Measurements from ENCODE around the gene MYO10. TPM values are rescaled to one million over a fixed set of nuclear protein-coding genes. Genes with fewer than 3 reads are reported as not detected.

The MYO10 gene
- total and polyA plus RNA-seq, 2 of the 8 experiments (the other 6 are each of a cell fraction or from before 2014, with no cell fraction given), result 21.5 to 107 TPM

DNA sequence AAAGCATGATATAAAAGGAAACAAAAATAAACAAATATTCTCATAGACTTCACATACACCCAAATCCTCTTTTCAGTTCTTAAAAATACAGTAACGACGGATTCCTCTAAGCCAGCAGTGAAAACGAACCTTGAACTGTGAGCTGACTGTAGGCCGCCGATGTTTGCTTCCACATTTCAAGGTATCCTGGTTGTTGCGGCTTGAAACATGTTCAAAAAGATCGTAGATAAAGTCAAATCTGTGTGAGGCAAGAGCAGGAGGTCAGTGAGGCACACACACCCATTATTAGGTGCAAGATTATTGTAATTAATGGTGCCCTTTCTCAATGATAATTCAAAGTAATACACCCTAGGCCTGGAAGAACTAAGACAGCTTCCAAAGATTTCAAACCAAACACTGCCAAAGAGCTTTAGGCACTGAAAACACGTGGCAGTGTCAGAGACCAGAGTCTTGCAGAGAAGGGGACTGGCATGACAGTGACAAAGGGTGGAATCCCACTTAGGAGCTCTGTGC is 178.0 kb downstream of the MYO10 start:
- Histone ChIP-seq H2BK12ac (ENCODE audit: low read depth, low read length) (no peak overlapping the region), H3K4ac (replicated peaks; ENCODE audit: insufficient read length, low read depth, low read length) (no peak overlapping the region), H2BK5ac (ENCODE audit: low read depth, low read length) (peak overlapping the region; percentile 15; the same call in 1 of the 2 replicates), H2AFZ (ENCODE audit: low read length) (no peak overlapping the region), H3K79me2 (ENCODE audit: control insufficient read depth in 1 of 2, insufficient read depth in 2 of 2, low read length in 2 of 2) (no peaks in the 10 kb centered on the region), H3K18ac (ENCODE audit: extremely low read depth, low read length) (no peak overlapping the region), H4K8ac (ENCODE audit: extremely low read depth, insufficient read depth, low read length) (no peak overlapping the region), H2BK120ac (replicated peaks; ENCODE audit: low read depth, low read length) (no peak overlapping the region), H4K20me1 (replicated peaks in 1 of 2; ENCODE audit: control insufficient read depth in 1 of 2, insufficient read depth in 2 of 2, low read length in 2 of 2) (no peaks in the 10 kb centered on the region), H3K4me1 (replicated peaks in 1 of 4; ENCODE audit: control insufficient read depth in 3 of 4, insufficient read depth in 4 of 4, low read length in 3 of 4) (peaks cover 0 to 5% (median 1%) of the 10 kb centered on the region in 4 experiments; a peak in 2 of 7 replicates), H4K91ac (replicated peaks; ENCODE audit: insufficient read length, low read length) (no peak overlapping the region), H2BK15ac (ENCODE audit: low read length) (no peak overlapping the region), H3K27ac (ENCODE audit: low read depth, low read length) (no peak overlapping the region), H3K9me3 (ENCODE audit: insufficient read depth in 2 of 2, low read depth in 1 of 2, low read length in 1 of 2) (no peaks in the 10 kb centered on the region), H3K79me1 (ENCODE audit: low read depth, low read length) (no peaks in the 10 kb centered on the region), H3K4me2 (ENCODE audit: insufficient read depth in 1 of 2, low read depth in 2 of 2, low read length in 2 of 2) (no peak overlapping the region), H3K4me3 (ENCODE audit: extremely low read depth in 1 of 4, insufficient read depth in 2 of 4, low read depth in 3 of 4, low read length in 4 of 4) (no peak overlapping the region), H3K14ac (ENCODE audit: insufficient read length) (no peak overlapping the region), H3K27me3 (replicated peaks in 1 of 4; ENCODE audit: control insufficient read depth in 3 of 4, extremely low read depth in 1 of 4, insufficient read depth in 3 of 4, low read length in 3 of 4) (no peaks in the 10 kb centered on the region), H3K56ac (replicated peaks; ENCODE audit: insufficient read length, low read depth, low read length) (no peak overlapping the region), H3K23me2 (ENCODE audit: low read depth, low read length) (no peaks in the 10 kb centered on the region), H3K9ac (replicated peaks in 1 of 4; ENCODE audit: extremely low read depth in 1 of 4, low read depth in 3 of 4, low read length in 3 of 4) (no peak overlapping the region), H2BK20ac (ENCODE audit: low read length) (no peak overlapping the region), H4K5ac (ENCODE audit: insufficient read length, low read depth, low read length) (no peak overlapping the region), H2AK5ac (ENCODE audit: low read depth, low read length) (no peak overlapping the region), H3K23ac (ENCODE audit: insufficient read length) (no peak overlapping the region), H3K36me3 (ENCODE audit: control insufficient read depth in 2 of 4, insufficient read depth in 4 of 4, low read length in 3 of 4) (peaks cover 0 to 23% (median 9%) of the 10 kb centered on the region in 4 experiments; a peak in 6 of 8 replicates)
- ChIA-PET CTCF (ENCODE audit: partially characterized antibody) (interaction anchor here (0.8 to 2.4 kb wide), 7 partner anchors 9 to 431 kb away, joined by 3 to 10 read pairs (median 4); no protein-coding TSS in a partner anchor), POLR2A (ENCODE audit: partially characterized antibody) (interaction anchor here (3.1 kb wide), 1 partner anchor 20 kb away, joined by 17 read pairs; no protein-coding TSS in a partner anchor)
- FAIRE-seq, result no peak
- TF ChIP-seq RBBP5 (IDR thresholded peaks at IDR 0.05; ENCODE audit: borderline replicate concordance, low read depth, low read length) (no peak), MAFK (IDR thresholded peaks at IDR 0.05; ENCODE audit: low read depth, low read length) (no peak), KDM5A (IDR thresholded peaks at IDR 0.05; ENCODE audit: low read length) (no peak), CREB1 (IDR thresholded peaks at IDR 0.05) (no peak), NRF1 (IDR thresholded peaks at IDR 0.05; ENCODE audit: low read depth, low read length) (no peak), KDM1A (IDR thresholded peaks at IDR 0.05; ENCODE audit: borderline replicate concordance, low read length) (no peak), SUZ12 (IDR thresholded peaks at IDR 0.05; ENCODE audit: low read length) (no peak), SAP30 (IDR thresholded peaks at IDR 0.05; ENCODE audit: insufficient read depth, insufficient replicate concordance, low read length) (no peak), TBP (IDR thresholded peaks at IDR 0.05; ENCODE audit: low read depth, low read length) (no peak), SP1 (IDR thresholded peaks at IDR 0.05; ENCODE audit: low read depth, low read length) (no peak)
- TF ChIP-seq, protein P1, sequence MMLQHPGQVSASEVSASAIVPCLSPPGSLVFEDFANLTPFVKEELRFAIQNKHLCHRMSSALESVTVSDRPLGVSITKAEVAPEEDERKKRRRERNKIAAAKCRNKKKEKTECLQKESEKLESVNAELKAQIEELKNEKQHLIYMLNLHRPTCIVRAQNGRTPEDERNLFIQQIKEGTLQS (IDR thresholded peaks at IDR 0.05; ENCODE audit: insufficient read depth, low read depth, low read length), result no peak
- WGBS, 2 experiments (ENCODE audit: extremely low coverage in 1 of 2, insufficient coverage in 1 of 2, insufficient read length in 1 of 2, insufficient replicate concordance in 2 of 2, low coverage in 1 of 2, low lambda C conversion rate in 2 of 2, missing lambda C conversion rate in 1 of 2), result 89% methylated on average over 8 of the region's 8 CpGs; no CpG with 5 or more reads in 1 of the 2 experiments
- DNase-seq (ENCODE audit: low read depth in 1 of 2, low spot score in 2 of 2), result no peak
